Fibroblast of skin of left biceps (primary cell): ENCODE results near the gene GP1BB.
"Not testable (repeated sequence)": the region's sequence is repeated elsewhere in the genome, so short reads cannot be mapped to it uniquely, and the experiment has no call there.

ENCODE experiments used
- DNase-seq, 2 experiments: peaks; one replicate each; pipeline ENCODE4 v3.0.0-alpha.2; 2013; ENCODE audit warnings: low read depth in 2 of 2

Gene GP1BB

DNA sequence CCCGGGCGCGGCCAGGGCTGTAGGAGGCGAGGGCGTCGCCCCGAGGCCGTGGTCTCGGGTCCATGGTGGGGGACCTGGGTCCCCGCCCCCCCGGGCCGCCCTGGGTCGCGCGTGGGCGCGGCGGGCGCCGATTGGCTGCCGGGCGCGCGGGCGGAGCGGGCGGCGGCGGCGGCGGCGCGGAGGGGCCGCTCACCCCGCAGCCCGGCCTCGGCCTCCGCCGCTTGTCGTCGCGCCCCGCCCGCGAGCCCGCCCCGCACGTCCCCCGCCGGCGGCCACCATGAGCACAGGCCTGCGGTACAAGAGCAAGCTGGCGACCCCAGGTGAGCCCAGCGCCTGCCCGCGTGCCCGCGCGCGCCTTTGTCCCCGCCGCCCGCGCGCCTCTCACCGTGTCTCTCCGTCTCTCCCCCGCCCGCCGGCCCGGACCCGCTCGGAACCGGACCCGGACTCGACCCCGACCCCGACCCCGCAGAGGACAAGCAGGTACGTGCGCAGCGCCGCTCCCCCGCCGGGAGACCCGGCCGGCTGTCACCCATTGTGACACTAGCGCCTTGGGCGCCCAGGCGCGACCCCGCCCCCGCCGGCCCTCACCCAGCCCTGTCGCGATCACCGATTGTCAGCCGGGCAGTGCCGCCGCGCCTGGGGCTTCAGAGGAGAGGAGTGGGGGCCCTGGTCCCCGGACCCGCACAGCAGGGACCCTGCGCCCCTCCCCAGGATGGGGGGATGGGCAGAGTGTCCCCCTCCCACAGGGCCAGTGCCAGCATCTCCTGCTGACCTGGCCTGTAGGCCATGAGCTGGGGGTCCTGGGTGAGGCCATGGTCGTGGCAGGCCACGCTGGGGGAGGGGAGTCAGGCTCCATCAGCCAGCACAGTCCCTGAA, 8.8 kb upstream of the GP1BB start, which contains the start of gene SEPTIN5:
Gene SEPTIN5 (plus strand): TSS at position 192 of the 876 bp plus-strand sequence. CDS start 86 bp downstream, at position 278.
- no peak for DNase-seq

DNA sequence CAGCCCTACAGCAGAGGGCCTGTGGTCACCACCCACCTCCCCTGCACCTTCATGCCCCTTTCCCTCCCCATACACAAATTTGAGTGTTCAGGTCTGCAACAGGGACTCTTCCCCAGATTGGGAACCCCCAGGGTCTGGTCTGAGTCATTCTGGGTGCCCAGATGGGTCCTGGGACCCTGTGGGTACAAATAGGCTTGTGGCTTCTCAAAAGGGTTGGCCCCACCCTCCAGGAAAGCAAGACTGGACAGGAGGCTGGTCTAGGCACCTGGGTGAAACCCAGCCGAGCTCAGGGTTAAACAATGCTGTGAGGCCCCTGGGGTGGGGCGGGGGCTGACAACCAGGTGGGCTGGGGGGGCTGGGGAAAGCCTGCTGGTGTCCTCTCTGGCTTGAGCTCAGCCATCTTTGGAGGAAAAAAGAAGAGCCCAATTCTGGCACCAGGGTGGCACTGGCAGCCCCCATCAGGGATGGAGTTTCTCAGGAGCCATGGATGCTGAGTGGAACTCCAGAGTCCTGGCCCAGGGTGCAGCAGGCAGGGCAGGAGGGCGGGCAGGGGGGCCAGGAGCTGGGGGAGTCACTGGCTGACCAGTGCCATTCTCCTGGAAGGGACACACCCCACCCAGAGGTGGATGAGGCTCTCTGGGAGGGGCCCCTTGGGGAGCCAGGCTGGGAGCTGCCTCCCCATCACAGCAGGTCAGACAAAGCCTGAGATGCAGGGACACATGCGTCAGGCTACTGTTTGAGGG, 8.0 kb upstream of the GP1BB start:
- DNase-seq = no peak

GRCh38 chr22:19716041-19716828, 7.1 kb upstream of the GP1BB start:
- DNase-seq = no peak

- DNase-seq = no peak
Measured at GRCh38 chr22:19716829-19717105, 6.6 kb upstream of the GP1BB start.

GRCh38 chr22:19717181-19717580, 6.2 kb upstream of the GP1BB start:
- no peak for DNase-seq

DNA sequence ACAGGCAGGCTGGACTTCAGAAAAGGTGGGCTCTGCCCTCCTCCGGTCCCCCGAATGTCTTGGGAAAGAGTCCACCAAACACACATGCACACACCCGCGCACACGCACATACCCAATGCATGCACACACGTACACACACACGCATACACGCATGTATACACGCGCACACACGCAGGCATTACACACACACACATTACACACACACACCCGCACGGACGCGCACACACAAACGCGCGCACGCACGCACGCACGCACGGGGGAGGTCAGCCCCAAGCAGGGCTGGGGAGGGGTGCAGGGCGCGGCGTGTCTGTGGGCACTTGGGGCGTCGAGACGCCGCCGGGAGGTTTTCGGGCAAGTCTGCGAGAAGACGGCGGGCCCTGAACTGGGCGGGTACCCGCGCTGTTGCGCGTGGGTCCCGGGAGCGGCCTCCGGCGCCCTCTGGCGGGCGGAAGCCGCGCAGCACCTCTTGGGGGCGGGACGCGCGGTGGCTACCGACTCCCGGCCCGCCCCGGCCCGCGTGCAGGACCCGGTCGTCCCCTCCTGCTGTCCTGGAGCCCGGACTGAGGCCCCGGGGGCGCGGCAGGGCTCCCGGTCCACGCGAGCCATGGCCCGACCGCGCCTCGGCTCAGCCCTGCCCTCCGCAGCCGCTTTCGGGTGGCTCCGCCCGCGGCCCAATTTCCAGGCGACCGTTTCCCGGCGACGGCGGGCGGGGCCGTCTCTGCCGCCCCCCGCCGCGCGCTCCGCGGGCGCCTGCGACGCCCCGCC, 5.5 kb upstream of the GP1BB start:
- DNase-seq = peak in 1 of 2 experiments; percentile 20

- DNase-seq = no peak
Measured at GRCh38 chr22:19718456-19719049, 4.8 kb upstream of the GP1BB start.

- DNase-seq = no peak
Measured at GRCh38 chr22:19719050-19719482, 4.3 kb upstream of the GP1BB start.

DNA sequence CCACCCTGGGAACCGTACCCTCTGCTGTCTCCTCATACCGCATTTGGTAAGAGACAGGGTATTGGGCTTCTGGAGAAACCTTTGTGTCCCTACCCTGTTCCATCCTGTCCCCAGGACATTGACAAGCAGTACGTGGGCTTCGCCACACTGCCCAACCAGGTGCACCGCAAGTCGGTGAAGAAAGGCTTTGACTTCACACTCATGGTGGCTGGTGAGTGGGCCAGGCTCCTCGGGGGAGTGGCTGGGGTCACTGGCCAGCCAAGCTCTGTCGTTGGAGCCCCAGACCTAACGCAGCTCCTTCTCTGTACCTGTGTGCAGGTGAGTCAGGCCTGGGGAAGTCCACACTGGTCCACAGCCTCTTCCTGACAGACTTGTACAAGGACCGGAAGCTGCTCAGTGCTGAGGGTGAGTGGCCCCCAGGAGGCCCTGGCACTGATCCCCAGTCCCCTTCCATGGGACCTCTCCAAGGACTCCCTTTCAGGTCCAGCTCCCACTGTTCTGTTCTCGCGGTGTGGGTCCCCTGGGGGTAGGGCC, 3.8 kb upstream of the GP1BB start:
- no peak for DNase-seq

- DNase-seq = no peak
Measured at GRCh38 chr22:19720150-19720827, 3.0 kb upstream of the GP1BB start.

GRCh38 chr22:19720999-19721329, 2.4 kb upstream of the GP1BB start:
- no peak for DNase-seq

DNA sequence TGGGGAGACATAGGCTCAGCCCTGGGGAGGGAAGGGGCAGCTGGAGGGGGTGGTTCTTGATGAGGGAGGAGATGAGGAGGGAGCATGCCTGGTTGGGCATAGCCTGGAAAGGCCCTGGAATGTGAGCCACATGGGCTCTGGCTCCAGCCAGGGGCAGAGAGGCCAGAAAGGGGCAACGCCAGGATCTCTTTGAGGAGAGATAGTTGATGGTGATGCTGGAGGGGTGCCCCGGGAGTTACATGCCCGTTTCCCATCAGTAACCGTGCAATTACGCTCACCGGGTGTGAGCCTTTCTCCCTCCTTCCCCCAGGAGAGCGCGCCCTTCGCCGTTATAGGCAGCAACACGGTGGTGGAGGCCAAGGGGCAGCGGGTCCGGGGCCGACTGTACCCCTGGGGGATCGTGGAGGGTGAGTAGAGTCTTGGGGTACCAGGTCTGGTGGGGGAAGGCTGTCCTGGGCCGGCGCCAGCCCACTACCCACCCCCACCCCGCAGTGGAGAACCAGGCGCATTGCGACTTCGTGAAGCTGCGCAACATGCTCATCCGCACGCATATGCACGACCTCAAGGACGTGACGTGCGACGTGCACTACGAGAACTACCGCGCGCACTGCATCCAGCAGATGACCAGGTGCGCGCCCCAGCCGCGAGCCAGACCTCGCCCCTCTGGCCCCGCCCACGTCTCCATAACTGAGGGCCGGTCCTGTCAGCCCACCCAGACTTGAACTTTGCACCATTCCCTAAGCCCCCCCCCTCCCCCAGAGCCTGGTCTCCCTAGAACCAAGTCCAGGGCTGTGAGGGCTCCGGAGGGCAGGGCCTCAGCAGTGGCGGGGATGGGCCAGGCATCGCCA, 1.8 kb upstream of the GP1BB start:
- no peak for DNase-seq

DNA sequence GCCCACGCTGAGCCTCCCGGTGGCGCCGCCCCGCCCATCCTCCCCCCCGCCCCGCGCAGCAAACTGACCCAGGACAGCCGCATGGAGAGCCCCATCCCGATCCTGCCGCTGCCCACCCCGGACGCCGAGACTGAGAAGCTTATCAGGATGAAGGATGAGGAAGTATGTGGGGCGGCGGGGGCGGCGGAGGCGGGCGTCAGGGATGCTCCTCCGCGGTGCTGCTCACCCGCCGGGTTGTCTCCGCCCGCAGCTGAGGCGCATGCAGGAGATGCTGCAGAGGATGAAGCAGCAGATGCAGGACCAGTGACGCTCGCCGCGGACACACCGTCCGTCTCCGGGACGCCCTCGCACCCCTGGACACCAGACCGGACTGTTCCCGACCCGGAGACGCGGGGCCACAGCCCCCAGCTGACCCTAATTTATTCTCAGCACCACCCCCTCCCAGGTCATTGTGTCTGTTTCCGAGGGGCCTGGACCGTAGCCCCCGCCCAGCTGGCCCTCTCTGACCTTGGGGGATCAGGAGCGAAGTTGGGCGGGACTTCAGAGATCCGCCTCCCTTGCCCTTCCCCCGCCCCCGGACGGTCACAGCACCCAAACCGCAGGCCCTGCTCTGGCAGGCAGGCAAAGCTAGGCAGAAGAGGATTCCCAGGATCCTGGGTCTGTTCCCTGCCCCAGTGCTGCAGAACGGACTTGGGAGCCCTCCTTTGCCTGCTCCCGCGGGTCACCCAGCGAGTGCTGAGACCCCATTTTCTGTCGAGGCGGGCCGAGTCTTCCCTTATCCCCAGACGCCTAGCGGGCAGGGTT, 959 bp upstream of the GP1BB start:
- DNase-seq = no peak

DNA sequence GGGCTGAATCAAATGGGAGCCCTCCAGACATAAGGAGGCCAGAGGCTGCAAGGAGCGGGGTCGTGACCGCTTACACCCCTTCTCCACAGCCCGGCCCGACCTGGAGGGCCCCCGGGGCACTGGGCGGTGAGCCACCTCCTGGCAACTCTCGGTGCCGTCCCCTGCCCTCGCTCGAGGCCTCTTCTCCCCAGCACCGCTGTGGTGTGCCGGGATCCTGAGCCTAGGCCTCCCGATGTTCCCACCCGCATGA, 432 bp upstream of the GP1BB start:
- DNase-seq = no peak

DNA sequence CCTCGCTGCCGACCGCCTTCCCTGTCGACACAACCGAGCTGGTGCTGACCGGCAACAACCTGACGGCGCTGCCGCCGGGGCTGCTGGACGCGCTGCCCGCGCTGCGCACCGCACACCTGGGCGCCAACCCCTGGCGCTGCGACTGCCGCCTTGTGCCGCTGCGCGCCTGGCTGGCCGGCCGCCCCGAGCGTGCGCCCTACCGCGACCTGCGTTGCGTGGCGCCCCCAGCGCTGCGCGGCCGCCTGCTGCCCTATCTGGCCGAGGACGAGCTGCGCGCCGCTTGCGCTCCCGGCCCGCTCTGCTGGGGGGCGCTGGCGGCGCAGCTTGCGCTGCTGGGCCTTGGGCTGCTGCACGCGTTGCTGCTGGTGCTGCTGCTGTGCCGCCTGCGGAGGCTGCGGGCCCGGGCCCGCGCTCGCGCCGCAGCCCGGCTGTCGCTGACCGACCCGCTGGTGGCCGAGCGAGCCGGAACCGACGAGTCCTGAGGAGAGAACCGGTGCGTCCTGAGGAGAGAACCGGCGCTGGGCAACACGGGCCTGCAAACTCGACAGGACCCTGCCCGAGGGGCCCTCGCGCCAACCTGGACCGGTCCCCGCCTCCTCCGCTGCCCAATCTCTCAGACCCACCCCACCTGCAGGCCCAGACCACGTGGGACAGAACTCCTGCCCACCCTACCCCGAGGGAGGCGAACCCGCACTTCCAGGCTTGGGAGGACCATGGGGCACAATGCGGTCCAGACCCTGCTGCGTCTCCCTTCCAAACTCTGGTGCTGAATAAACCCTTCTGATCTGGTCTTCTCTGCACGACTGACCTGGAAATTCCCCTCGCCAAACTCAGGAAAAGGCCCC, 866 bp downstream of the GP1BB start:
- no peak for DNase-seq

GRCh38 chr22:19724927-19725661, 1.8 kb downstream of the GP1BB start:
- DNase-seq = no peak

DNA sequence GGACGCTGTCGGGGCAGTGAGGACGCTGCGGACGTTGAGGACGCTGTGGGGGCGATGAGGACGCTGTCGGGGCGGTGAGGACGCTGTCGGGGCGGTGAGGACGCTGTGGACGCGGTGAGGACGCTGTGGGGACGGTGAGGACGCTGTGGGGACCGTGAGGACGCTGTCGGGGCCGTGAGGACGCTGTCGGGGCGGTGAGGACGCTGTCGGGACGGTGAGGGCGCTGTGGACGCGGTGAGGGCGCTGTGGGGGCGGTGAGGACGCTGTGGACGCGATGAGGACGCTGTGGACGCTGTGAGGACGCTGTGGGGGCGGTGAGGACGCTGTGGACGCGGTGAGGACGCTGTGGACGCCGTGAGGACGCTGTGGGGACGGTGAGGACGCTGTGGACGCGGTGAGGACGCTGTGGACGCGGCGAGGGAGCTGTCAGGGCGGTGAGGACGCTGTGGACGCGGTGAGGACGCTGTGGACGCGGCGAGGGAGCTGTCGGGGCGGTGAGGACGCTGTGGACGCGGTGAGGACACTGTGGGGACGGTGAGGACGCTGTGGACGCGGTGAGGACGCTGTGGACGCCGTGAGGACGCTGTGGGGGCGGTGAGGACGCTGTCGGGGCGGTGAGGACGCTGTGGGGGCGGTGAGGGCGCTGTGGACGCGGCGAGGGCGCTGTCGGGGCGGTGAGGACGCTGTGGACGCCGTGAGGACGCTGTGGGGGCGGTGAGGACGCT, 2.9 kb downstream of the GP1BB start:
- not testable (repeated sequence) for DNase-seq
